ENCODE data around the gene ECM2.

The ECM2 gene

DNA sequence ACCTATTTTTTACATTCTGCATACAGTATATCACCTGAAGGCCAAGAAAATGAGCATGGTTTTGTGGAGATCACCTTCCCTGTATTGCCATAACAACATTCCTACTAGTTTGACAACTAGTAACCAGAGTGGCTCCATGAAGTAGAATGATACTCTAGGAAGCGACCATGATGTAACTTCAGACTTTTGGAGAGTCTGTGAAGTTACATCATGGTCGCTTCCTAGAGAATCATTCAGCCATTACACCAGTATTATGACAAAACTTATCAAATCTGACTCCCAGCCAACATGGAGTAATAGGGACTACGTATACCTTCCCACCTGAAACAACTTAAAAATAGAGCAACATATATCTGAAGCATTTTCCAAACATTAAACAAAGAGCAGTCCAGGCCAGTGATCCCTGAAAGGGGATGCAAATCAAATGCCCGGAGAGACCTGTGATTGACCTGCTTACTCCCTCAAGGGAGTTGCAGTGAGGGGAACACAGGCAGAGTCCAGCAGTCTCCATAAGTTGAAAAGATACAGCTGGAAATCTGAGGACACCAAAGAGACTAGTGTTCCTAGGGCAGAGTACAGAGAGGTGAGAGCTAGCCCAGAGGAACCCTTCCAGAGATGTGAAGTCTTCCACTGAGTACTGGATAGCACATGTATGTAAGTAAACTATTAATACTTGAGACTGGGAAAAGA, 7.8 kb downstream of the ECM2 start:
- no peak overlapping the region for H3K4me3 ChIP-seq (replicated peaks; ENCODE audit: low read depth, low read length)
- TF ChIP-seq, protein P1, sequence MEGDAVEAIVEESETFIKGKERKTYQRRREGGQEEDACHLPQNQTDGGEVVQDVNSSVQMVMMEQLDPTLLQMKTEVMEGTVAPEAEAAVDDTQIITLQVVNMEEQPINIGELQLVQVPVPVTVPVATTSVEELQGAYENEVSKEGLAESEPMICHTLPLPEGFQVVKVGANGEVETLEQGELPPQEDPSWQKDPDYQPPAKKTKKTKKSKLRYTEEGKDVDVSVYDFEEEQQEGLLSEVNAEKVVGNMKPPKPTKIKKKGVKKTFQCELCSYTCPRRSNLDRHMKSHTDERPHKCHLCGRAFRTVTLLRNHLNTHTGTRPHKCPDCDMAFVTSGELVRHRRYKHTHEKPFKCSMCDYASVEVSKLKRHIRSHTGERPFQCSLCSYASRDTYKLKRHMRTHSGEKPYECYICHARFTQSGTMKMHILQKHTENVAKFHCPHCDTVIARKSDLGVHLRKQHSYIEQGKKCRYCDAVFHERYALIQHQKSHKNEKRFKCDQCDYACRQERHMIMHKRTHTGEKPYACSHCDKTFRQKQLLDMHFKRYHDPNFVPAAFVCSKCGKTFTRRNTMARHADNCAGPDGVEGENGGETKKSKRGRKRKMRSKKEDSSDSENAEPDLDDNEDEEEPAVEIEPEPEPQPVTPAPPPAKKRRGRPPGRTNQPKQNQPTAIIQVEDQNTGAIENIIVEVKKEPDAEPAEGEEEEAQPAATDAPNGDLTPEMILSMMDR (IDR thresholded peaks at IDR 0.05; ENCODE audit: low read length, missing control alignments) = no peak
- DNase-seq (ENCODE audit: low read depth) = no peak

DNA sequence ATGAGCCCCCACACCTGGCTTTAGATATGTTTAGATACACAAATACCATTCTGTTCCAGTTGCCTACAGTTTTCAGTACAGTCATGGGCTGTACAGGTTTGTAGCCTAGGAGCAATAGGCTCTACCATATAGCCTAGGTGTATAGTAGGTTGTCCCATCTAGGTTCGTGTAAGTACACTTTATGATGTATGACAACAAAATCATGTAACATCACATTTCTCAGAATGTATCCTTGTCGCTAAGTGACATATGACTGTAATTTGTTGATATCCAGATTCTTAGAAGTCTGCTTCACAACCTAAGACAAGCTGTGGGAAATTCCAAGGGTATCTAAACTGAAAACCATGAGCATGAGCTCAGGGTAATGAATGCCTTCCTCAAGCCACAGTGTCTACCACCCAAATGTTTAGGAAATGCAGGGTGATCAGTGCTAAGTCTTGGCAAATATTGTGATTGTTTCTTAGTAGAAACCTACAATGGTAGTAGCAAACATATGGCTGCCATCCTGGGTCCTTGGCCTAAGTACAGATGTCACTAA, 8.4 kb downstream of the ECM2 start:
- no peak overlapping the region for H3K4me3 ChIP-seq (replicated peaks; ENCODE audit: low read depth, low read length)
- no peak for DNase-seq (ENCODE audit: low read depth)
- TF ChIP-seq, protein P1 (IDR thresholded peaks at IDR 0.05; ENCODE audit: low read length, missing control alignments) = no peak

DNA sequence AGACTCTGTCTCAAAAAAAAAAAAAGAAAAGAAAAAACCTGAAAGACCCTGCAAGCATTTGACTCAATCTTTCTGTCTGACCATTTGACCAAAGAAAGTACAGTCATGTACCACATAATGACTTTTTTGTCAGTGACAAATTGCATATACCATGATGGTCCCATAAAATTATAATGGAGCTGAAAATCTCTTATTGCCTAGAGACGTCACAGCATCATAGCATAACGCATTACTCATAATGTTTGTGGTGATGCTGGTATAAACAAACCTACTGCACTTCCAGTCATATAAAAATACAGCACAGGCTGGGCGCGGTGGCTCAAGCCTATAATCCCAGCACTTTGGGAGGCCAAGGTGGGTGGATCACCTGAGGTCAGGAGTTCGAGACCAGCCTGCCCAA, 10.5 kb downstream of the ECM2 start:
- DNase-seq (ENCODE audit: low read depth) = no peak
- TF ChIP-seq, protein P1 (IDR thresholded peaks at IDR 0.05; ENCODE audit: low read length, missing control alignments) = no peak
- H3K4me3 ChIP-seq (replicated peaks; ENCODE audit: low read depth, low read length) = no peak overlapping the region

DNA sequence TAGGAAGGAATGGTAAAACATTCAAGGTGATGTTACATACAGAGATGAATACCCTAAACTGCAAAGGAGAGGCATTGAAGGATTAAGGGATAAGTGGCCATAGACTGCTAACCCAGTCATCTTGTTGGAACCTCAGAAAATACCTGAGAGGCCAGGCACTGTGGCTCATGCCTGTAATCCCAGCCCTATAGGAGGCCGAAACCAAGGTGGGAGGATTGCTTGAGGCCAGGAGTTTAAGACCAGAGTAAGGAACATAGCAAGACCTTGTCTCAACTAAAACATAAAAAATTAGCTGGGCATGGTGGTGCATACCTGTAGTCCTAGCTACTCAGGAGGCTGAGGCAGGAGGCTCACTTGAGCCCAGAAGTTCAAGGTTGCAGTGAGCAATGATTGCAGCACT, 10.9 kb downstream of the ECM2 start:
- DNase-seq (ENCODE audit: low read depth) = no peak
- TF ChIP-seq, protein P1 (IDR thresholded peaks at IDR 0.05; ENCODE audit: low read length, missing control alignments) = no peak
- H3K4me3 ChIP-seq (replicated peaks; ENCODE audit: low read depth, low read length) = no peak overlapping the region

DNA sequence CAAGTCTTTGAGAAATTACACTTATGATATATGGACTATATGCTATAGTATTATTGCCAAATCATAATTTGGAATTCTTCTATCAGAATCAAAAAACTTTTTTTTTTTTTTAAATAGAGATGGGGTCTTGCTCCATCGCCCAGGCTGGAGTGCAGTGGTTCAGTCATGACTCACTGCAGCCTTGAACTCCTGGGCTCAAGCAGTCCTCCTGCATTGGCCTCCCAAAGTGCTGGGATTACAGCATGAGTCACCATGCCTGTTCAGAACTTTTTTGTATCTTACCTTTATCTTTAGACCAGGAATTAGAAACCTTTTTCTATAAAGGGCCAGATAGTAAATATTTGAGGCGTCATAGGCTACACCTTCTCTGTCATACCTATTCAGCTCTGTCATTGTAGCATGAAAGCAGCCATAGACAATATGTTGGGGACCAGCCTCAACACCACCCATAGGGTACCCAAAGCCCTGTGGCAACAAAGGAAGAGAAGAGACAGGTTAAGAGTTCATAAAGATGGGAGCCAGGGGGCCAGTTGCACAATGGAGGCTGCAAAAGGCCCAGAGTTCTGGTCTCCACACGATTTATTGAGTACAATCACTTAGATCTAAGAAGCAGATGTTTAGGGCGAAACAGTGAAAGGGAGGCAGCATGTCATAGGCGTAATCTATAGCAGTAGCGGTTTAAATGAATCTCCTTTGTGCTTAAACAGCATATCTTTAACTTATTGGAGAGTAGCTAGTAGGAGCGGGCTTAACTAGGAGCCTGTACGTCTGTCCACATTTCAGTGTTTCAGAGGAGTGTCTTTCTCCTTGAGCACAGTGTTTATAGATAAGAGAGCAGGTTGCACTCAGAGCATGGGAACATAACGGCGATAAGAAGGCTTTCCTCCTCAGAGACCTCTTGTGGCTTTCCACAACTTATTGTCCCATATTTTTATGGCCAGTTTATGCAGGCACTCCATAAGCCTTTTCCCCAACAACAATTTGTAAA, 12.5 kb downstream of the ECM2 start:
- TF ChIP-seq, protein P1 (IDR thresholded peaks at IDR 0.05; ENCODE audit: low read length, missing control alignments) = no peak
- DNase-seq (ENCODE audit: low read depth) = no peak
- no peak overlapping the region for H3K4me3 ChIP-seq (replicated peaks; ENCODE audit: low read depth, low read length)

DNA sequence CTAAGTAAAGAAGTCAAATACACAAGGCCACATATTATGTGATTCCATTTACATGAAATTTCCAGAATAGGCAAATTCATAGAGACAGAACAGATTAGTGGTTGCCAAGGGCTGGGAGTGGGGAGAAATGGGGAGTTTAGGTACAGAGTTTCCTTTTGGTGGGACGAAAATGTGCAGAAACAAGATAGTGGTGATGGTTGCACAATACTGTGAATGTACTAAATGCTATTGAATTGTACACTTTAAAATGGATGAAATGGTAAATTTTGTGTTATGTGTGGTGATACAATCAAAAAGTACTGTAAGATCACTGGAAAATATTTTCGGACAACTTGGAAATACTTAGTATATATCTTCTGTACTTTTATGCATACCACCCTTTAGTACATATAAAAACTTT, 15.0 kb downstream of the ECM2 start:
- no peak for DNase-seq (ENCODE audit: low read depth)
- no peak overlapping the region for H3K4me3 ChIP-seq (replicated peaks; ENCODE audit: low read depth, low read length)
- TF ChIP-seq, protein P1 (IDR thresholded peaks at IDR 0.05; ENCODE audit: low read length, missing control alignments) = no peak
